NCI-H2196 (cell line): ENCODE measurements around the gene OR6J1.
"Not testable (repeated sequence)": the region's sequence is repeated elsewhere in the genome, so short reads cannot be mapped to it uniquely, and the experiment has no call there.

Experiments
- DNase-seq: peaks from one replicate; lab custom pipeline; 2025; ENCODE audit not compliant: unreplicated experiment; lab: John Stamatoyannopoulos, UW

Gene OR6J1

DNA sequence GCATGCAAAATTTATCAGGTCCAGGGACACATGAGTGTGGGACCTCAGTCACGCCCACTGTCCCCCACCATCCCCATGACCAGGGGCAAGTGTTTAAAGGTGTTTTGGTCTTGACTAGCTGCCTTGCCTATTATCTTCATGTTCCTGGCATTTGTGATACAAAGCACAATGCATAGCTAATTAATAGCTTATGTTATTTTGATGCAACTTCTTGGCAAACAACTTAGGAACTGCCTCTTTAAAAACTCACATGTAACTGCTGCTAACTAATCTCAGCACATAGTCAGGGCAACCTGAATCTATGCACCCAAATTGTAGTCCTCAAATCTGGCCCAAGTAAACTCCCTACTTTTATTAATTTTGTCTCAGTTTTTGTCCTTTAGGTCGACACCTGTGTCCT, 7.4 kb upstream of the OR6J1 start:
- DNase-seq = no peak

DNA sequence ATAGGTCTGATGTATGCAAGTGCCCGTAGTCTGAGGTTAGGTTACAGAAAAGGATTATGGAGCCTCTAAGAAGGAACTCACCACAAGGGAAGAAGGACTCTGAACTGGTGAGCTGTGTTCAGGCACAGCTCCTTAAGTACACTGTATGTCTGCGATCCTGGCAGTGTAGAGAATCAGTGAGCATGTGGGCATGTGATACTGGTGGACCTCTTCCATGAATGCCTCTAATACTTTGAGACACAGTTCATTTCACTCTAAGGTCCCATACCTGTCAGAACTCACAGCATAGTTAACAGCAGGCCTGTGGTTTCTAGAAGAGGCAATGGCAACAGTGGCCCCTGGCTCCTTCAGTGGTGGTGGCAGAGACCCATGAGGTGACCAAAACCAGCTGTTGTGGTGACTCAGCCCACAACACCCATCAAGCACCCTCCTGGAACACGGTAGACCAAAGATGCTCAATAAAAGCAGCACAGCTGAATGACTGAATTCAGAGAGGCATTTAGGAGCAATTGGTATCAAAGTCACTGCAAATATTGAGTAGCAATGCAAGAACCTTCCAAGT, 6.9 kb upstream of the OR6J1 start:
- DNase-seq = no peak

DNA sequence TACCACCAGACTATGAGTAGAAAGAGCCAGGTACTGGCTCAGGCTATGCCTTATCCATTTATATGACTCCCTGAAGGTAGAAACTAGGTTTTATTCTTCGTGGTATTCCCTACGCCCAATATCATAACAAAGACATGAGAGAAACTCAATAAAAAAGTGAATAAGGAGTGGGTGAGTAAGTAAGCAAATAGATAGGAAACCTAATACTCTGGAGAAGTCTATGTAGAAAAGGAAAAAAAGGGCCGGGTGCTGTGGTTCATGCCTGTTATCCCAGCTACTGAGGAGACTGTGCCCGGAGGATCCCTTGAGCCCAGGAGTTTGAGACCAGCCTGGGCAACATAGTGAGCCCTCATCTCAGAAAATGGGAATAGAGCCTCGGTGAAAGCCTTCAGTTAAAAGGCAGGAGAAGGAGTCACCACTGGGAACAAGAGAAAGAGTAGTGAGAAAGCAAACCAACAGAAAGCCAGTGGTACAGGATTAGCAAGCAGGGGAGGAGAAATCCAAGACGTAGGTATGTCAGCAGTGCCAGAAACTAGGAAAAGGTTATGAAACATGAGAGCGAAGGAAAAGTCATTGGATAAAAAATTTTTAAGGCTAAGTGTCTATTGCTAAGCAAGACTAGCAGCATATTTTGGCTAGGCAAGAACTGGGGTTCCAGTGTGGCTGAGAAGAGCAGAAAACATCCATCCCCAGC, 6.0 kb upstream of the OR6J1 start:
- DNase-seq = no peak

DNA sequence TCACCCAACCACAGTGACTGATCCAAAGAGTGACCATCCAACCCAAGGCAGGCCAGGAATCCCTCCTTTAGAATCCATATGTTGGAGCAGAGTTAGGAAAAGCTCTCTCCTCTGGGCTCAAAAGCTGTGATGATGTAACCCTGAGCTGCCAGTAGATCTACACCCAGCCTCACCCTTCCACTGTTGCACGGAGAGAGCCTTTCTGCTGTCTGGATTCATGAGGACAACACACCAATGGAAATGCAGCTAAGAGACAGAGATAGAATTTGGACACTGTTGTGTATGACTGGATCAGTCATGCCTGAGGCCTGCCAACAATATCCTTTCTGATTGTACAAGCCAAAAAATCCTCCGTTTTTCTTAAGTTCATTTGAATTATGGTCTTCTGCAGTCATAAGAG, 4.4 kb upstream of the OR6J1 start:
- no peak for DNase-seq

- DNase-seq = no peak
These were observed 2.6 kb upstream of the OR6J1 start for GRCh38 chr14:22646570-22647254.

- DNase-seq = no peak
These were observed 2.3 kb downstream of the OR6J1 start for GRCh38 chr14:22641846-22642245.

DNA sequence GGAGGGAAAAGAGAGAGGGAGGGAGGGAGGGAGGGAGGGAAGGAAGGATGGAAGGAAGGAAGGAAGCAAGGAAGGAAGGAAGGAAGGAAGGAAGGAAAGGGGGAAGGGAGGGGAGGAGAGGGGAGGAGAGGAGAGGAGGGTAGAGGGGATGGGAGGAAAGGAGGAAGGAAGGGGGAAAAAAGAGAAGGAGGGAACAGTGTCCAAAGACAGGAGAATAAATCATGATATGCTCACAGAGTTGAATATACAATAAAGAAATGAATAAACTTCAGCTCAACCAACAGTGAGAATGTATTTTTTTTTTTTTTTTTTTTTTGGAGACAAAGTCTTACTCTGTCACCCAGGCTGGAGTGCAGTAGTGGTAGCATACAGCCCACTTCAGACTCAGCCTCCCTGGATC, 4.0 kb downstream of the OR6J1 start:
- no peak for DNase-seq

- DNase-seq = not testable (repeated sequence)
These were observed 8.2 kb downstream of the OR6J1 start for GRCh38 chr14:22635980-22636379.

- no peak for DNase-seq
These were observed 9.8 kb downstream of the OR6J1 start for GRCh38 chr14:22634233-22634900.

GRCh38 chr14:22630486-22630885, 13.7 kb downstream of the OR6J1 start:
- no peak for DNase-seq

GRCh38 chr14:22630066-22630465, 14.1 kb downstream of the OR6J1 start:
- no peak for DNase-seq

- no peak for DNase-seq
These were observed 14.8 kb downstream of the OR6J1 start for GRCh38 chr14:22629361-22629760.

DNA sequence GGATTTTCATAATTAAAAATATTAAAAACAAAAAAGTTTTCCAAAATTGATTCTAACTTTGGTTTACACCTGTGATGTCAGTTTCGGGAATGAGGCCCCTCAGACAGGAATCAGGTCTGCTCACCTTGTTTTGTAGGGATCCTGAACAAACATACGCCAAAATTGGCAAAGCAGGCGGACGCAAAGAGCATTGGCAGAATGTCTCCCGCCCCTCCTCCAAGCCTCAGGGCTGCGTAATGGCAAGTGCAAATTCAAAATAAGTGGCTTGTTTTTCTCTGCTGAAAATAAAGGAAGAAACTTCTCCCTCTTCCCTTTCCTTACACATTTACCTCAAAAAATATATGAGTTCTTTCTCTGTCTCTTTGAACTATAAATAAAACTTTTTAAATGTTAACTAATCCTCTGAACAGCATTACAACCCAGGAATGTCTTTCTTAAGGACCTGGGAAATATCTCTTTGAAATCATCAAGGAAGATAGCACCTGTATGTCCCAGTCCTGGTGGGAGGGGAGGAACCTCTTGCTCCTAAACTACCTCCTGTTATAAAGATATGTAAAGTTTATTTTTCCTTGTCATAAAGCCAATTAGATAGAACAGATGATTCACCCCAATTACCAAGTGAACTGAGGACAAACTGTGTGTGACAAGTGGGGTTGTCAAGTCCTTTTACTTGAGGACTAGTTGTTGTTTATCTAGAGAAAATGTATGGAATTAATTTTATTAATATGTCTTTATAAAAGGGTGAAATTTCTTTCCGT, 16.5 kb downstream of the OR6J1 start:
- DNase-seq = no peak

- no peak for DNase-seq
These were observed 17.6 kb downstream of the OR6J1 start for GRCh38 chr14:22626590-22626989.

DNA sequence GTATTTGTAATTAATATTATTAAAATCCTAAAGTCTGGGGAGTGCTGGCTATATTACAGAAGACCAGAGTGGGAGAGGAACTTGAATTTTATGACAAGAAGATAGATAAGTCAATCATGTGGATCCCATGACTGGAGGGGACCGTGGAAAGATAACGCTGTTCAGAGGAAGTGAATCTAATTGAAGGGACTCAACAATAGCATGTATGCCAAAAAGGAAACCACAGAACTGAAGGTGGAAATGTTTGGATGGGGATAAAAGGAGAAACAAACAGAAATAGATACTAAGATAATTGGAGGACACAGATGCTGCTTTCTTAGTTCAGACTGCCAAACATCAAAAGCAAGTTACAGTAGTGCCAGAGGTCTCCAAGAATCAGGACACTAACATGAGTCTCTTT, 21.1 kb downstream of the OR6J1 start:
- no peak for DNase-seq

GRCh38 chr14:22622255-22622654, 21.9 kb downstream of the OR6J1 start:
- DNase-seq = no peak

DNA sequence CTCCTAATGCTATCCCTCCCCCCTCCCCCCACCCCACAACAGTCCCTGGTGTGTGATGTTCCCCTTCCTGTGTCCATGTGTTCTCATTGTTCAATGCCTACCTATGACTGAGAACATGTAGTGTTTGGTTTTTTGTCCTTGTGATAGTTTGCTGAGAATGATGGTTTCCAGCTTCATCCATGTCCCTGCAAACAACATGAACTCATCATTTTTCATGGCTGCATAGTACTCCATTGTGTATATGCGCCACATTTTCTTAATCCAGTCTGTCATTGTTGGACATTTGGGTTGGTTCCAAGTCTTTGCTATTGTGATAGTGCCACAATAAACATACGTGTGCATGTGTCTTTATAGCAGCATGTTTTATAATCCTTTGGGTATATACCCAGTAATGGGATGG, 28.4 kb downstream of the OR6J1 start:
- not testable (repeated sequence) for DNase-seq

- DNase-seq = no peak
These were observed 29.8 kb downstream of the OR6J1 start for GRCh38 chr14:22614240-22614799.

DNA sequence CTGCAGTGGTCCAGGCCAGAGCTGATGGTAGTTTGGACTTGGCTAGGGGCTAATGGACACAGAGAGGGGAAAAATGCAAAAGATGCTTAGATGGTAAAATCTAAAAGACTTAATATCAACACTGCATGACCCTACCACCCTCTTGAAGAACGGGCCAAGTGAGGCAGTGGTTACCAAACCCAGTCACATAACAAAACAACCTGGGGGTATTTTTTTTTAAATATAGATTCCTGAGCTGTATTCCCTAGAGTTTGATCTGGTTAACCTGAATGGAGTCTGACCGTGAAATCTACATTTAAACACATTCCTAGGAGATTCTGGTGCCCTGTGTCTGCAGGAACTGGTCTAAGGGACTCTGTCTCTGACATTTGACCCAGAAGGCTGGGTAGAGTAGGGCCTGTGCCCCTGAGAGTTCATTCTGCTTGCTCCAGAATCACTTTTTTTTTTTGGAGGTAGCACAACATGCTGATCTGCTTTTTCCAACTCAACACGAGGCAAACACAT, 30.4 kb downstream of the OR6J1 start:
- DNase-seq = no peak

DNA sequence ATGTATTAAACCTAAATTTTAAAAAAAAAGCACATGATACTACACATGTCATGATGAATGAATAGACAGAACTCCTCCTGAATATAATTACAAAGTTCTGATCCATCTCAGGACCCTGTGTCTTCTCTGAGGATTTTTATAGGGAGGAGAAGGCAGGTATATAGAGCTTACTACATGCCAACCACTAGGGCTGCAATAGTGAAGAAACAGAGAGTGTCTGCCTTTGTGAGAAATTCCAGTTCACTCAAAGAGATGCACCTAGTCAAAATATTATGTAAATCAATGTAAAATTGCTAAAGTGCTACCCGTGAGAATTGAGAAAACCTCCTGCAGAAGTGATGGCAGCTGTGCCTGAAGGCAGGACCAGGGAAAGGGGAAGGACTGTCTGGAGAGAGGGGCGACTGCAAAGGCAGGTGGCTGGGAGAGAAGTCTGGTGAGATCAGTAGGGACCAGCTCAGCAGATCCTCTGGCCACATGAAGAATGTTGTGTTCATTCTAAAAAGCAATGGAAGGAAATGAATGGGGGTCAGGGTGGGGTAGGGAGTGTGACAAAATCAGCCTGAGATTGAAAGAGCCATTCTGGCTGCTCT, 31.0 kb downstream of the OR6J1 start:
- DNase-seq = no peak
